Keratinocyte (primary cell): Measurements from ENCODE around the gene THAP10. TPM values are rescaled to one million over a fixed set of nuclear protein-coding genes. Genes with fewer than 3 reads are reported as not detected.

Experiments used
- DNase-seq: peaks from one replicate; pipeline ENCODE4 v3.0.0-alpha.2; 2011; ENCODE audit warnings: low read depth, missing footprints, low spot score
- FAIRE-seq: peaks from 2 replicates; lab custom pipeline; 2011; peaks lifted over from hg19 to GRCh38; lab: Jason Lieb, UNC
- H2AFZ ChIP-seq: 2 replicates; pipeline ENCODE4 v1.6.0; 2012; ENCODE audit warnings: low read length, control low read depth, inconsistent platforms; ENCODE audit not compliant: control insufficient read depth
- H3K27ac ChIP-seq: 2 replicates; pipeline ENCODE4 v1.5.1; 2011; ENCODE audit warnings: low read length; ENCODE audit not compliant: control insufficient read depth, insufficient read depth
- H3K27me3 ChIP-seq: 3 replicates; pipeline ENCODE4 v1.6.0; 2011; ENCODE audit warnings: low read length; ENCODE audit not compliant: control insufficient read depth, insufficient read depth; ENCODE audit errors: extremely low read depth
- H3K36me3 ChIP-seq, 2 experiments: 2 replicates in 1 of 2; 3 replicates in 1 of 2; pipeline ENCODE4 v1.5.1; 2011; ENCODE audit warnings: low read length in 2 of 2, mild to moderate bottlenecking in 1 of 2; ENCODE audit not compliant: control insufficient read depth in 2 of 2, insufficient read depth in 2 of 2; ENCODE audit errors: extremely low read depth in 1 of 2
- H3K4me1 ChIP-seq: 3 replicates; pipeline ENCODE4 v1.5.1; 2011; ENCODE audit warnings: low read length; ENCODE audit not compliant: control insufficient read depth, insufficient read depth; ENCODE audit errors: extremely low read depth
- H3K4me2 ChIP-seq: 3 replicates; pipeline ENCODE4 v1.6.0; 2011; ENCODE audit warnings: low read depth, low read length; ENCODE audit not compliant: control insufficient read depth, insufficient read depth; ENCODE audit errors: extremely low read depth
- H3K4me3 ChIP-seq, 3 experiments: fragments of 200-600 bp in 1 of 3; sonication (generic) in 1 of 3; 2 replicates in 2 of 3; 3 replicates in 1 of 3; pipeline ENCODE4 v1.5.1; 2011 to 2016; ENCODE audit warnings: low read length in 3 of 3, mild to moderate bottlenecking in 3 of 3, control low read depth in 2 of 3, inconsistent platforms in 1 of 3, low read depth in 1 of 3, mixed read lengths in 1 of 3, mixed run types in 1 of 3, moderate library complexity in 1 of 3; ENCODE audit not compliant: control insufficient read depth in 2 of 3, insufficient read depth in 2 of 3; ENCODE audit errors: extremely low read depth in 1 of 3
- H3K79me2 ChIP-seq: 2 replicates; pipeline ENCODE4 v1.6.0; 2012; ENCODE audit warnings: low read length; ENCODE audit not compliant: control insufficient read depth, insufficient read depth
- H3K9ac ChIP-seq: 3 replicates; pipeline ENCODE4 v1.6.0; 2011; ENCODE audit warnings: low read length; ENCODE audit not compliant: control insufficient read depth, insufficient read depth; ENCODE audit errors: extremely low read depth
- H3K9me1 ChIP-seq: 3 replicates; pipeline ENCODE4 v1.6.0; 2011; ENCODE audit warnings: low read length; ENCODE audit not compliant: control insufficient read depth, insufficient read depth; ENCODE audit errors: extremely low read depth
- H3K9me3 ChIP-seq: 2 replicates; pipeline ENCODE4 v1.5.1; 2012; ENCODE audit warnings: low read depth, low read length; ENCODE audit not compliant: control insufficient read depth
- H4K20me1 ChIP-seq: 3 replicates; pipeline ENCODE4 v1.6.0; 2011; ENCODE audit warnings: low read length; ENCODE audit not compliant: control insufficient read depth, insufficient read depth; ENCODE audit errors: extremely low read depth
- EZH2 ChIP-seq: IDR thresholded peaks from one replicate; pipeline ENCODE4 v1.6.1; 2012; ENCODE audit warnings: inconsistent platforms, mild to moderate bottlenecking, low read length, moderate library complexity
- dilution Hi-C: fragments of 300-500 bp; cut with MboI; formaldehyde crosslinking; loops from one replicate; pipeline ENCODE4 v1.7.0; 2020; ENCODE audit warnings: low sequenced_read_pairs; ENCODE audit not compliant: extremely low pct_ligation_motif_present
- polyA plus RNA-seq, 5 experiments: library from polyadenylated mRNA; depleted of rRNA in 3 of 5; stranded (reverse) in 3 of 5; stranded (forward) in 1 of 5; unstranded in 1 of 5; fragments of >200 nt; gene quantifications; 1 replicate in 1 of 5; 2 replicates in 3 of 5; 3 replicates in 1 of 5; pipeline versions ENCODE4 v1.2.1 to v1.2.3, GENCODE V29; 2011 to 2012; ENCODE audit warnings: missing spikeins in 2 of 5, low read depth in 1 of 5, low replicate concordance in 1 of 5
- TF ChIP-seq, protein P1 (sequence below), 3 experiments: IDR thresholded peaks in 1 of 3; conservative IDR thresholded peaks in 1 of 3; optimal IDR thresholded peaks in 1 of 3; 2 replicates in 2 of 3; 3 replicates in 1 of 3; pipeline versions ENCODE3 to v1.5.1; 2011; ENCODE audit warnings: low read length in 3 of 3, mild to moderate bottlenecking in 3 of 3, moderate library complexity in 2 of 3, control low read depth in 1 of 3, inconsistent platforms in 1 of 3; ENCODE audit not compliant: insufficient read depth in 2 of 3; ENCODE audit errors: extremely low read depth in 1 of 3

THAP10 gene
- polyA plus RNA-seq, 1 donor (not counting 4 experiments of a cell fraction or from before 2014, with no cell fraction given) = 3.1 TPM

GRCh38 chr15:70935631-70936030 lies 43.4 kb upstream of the THAP10 start:
- Histone ChIP-seq H4K20me1 (no peaks in the 10 kb centered on the region), H3K79me2 (no peaks in the 10 kb centered on the region), H3K9me1 (no peaks in the 10 kb centered on the region), H3K27ac (no peak overlapping the region), H3K4me3 (no peak overlapping the region), H3K27me3 (no peaks in the 10 kb centered on the region), H3K4me1 (no peaks in the 10 kb centered on the region), H2AFZ (no peak overlapping the region), H3K4me2 (no peak overlapping the region), H3K36me3 (no peaks in the 10 kb centered on the region), H3K9me3 (no peaks in the 10 kb centered on the region), H3K9ac (no peak overlapping the region)
- DNase-seq (no peak), FAIRE-seq (no peak)
- dilution Hi-C loops = no loop called here
- no peak for TF ChIP-seq EZH2
- TF ChIP-seq, protein P1, sequence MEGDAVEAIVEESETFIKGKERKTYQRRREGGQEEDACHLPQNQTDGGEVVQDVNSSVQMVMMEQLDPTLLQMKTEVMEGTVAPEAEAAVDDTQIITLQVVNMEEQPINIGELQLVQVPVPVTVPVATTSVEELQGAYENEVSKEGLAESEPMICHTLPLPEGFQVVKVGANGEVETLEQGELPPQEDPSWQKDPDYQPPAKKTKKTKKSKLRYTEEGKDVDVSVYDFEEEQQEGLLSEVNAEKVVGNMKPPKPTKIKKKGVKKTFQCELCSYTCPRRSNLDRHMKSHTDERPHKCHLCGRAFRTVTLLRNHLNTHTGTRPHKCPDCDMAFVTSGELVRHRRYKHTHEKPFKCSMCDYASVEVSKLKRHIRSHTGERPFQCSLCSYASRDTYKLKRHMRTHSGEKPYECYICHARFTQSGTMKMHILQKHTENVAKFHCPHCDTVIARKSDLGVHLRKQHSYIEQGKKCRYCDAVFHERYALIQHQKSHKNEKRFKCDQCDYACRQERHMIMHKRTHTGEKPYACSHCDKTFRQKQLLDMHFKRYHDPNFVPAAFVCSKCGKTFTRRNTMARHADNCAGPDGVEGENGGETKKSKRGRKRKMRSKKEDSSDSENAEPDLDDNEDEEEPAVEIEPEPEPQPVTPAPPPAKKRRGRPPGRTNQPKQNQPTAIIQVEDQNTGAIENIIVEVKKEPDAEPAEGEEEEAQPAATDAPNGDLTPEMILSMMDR (optimal IDR thresholded peaks at IDR 0.05 in 1 of 3, IDR thresholded peaks at IDR 0.05 in 1 of 3, conservative IDR thresholded peaks at IDR 0.05 in 1 of 3; ENCODE audit: extremely low read depth in 1 of 3, insufficient read depth in 2 of 3, low read length in 3 of 3) = no peak

- Histone ChIP-seq H3K27me3 (no peaks in the 10 kb centered on the region), H3K79me2 (no peaks in the 10 kb centered on the region), H3K4me1 (no peaks in the 10 kb centered on the region), H3K27ac (no peak overlapping the region), H3K9ac (no peak overlapping the region), H3K4me3 (no peak overlapping the region), H2AFZ (no peak overlapping the region), H3K9me3 (no peaks in the 10 kb centered on the region), H4K20me1 (no peaks in the 10 kb centered on the region), H3K9me1 (no peaks in the 10 kb centered on the region), H3K36me3 (no peaks in the 10 kb centered on the region), H3K4me2 (no peak overlapping the region)
- TF ChIP-seq, protein P1 (optimal IDR thresholded peaks at IDR 0.05 in 1 of 3, IDR thresholded peaks at IDR 0.05 in 1 of 3, conservative IDR thresholded peaks at IDR 0.05 in 1 of 3; ENCODE audit: extremely low read depth in 1 of 3, insufficient read depth in 2 of 3, low read length in 3 of 3) = no peak
- no peak for TF ChIP-seq EZH2
- FAIRE-seq (no peak), DNase-seq (no peak)
- dilution Hi-C loops = no loop called here
These were observed 41.2 kb upstream of the THAP10 start for GRCh38 chr15:70933411-70933810.
